NT2/D1 (cell line): ENCODE data around the gene PSMC4.

ENCODE experiments used
- SUZ12 ChIP-seq: IDR thresholded peaks from 2 replicates; pipeline ENCODE4 v1.6.1; 2011; ENCODE audit not compliant: insufficient read length, insufficient read depth; ENCODE audit errors: extremely low read depth
- YY1 ChIP-seq: IDR thresholded peaks from 2 replicates; pipeline ENCODE4 v1.6.1; 2011; ENCODE audit not compliant: insufficient read length, insufficient read depth
- ZNF274 ChIP-seq: IDR thresholded peaks from 2 replicates; pipeline ENCODE4 v1.6.1; 2011; ENCODE audit warnings: mild to moderate bottlenecking, low read depth, low read length

- TF ChIP-seq ZNF274: no peak
- TF ChIP-seq SUZ12: no peak
- no peak for TF ChIP-seq YY1
These were observed 12.8 kb downstream of the PSMC4 start for GRCh38 chr19:39983695-39984300.
